IMR-90 (cell line): ENCODE results near the gene BRPF3. TPM values are rescaled to one million over a fixed set of nuclear protein-coding genes. Genes with fewer than 3 reads are reported as not detected.

Experiments used
- ATAC-seq: fragments of 200-7000 bp; cut with Tn5 transposase; 2 replicates; pipeline ENCODE4 v1.9.1; 2020; ENCODE audit warnings: low read depth, mild to moderate bottlenecking, moderate library complexity
- BruUV-seq: library from RNA; stranded (reverse); fragments of 400-500 nt; replicated peaks from 2 replicates; lab custom pipeline; 2021; lab: Mats Ljungman, UMichigan
- CTCF ChIA-PET: fragments of 300-600 bp; formaldehyde crosslinking; extraction: SDS; loops from one replicate; lab custom pipeline; 2021; ENCODE audit warnings: antibody characterized with exemption; lab: Yijun Ruan, JAX
- POLR2A ChIA-PET: fragments of 300-600 bp; sonication (Branson Sonifier 250); formaldehyde crosslinking; loops from one replicate; lab custom pipeline; 2022; ENCODE audit warnings: antibody characterized with exemption; ENCODE audit not compliant: unreplicated experiment; lab: Charles Lee
- DNase-seq: peaks from one replicate; pipeline ENCODE4 v3.0.0; 2013
- H2AFZ ChIP-seq: replicated peaks from 2 replicates; pipeline ENCODE3; 2013; ENCODE audit warnings: low read length, mild to moderate bottlenecking; ENCODE audit not compliant: poor library complexity
- H2AK5ac ChIP-seq: 2 replicates; pipeline ENCODE4 v1.6.1; 2013; ENCODE audit warnings: low read depth, low read length, inconsistent platforms
- H2AK9ac ChIP-seq: replicated peaks from 2 replicates; pipeline ENCODE3; 2013; ENCODE audit warnings: mild to moderate bottlenecking, low read depth, low read length, moderate library complexity; ENCODE audit not compliant: poor library complexity
- H2BK120ac ChIP-seq: 2 replicates; pipeline ENCODE4 v1.6.1; 2013; ENCODE audit warnings: low read depth, low read length, inconsistent platforms
- H2BK15ac ChIP-seq: 3 replicates; pipeline ENCODE4 v1.6.1; 2013; ENCODE audit warnings: low read depth, low read length, inconsistent platforms
- H2BK20ac ChIP-seq: 2 replicates; pipeline ENCODE4 v1.6.1; 2013; ENCODE audit warnings: low read depth, mild to moderate bottlenecking, inconsistent platforms, low read length, moderate library complexity
- H2BK5ac ChIP-seq: 2 replicates; pipeline ENCODE4 v1.6.1; 2013; ENCODE audit warnings: mild to moderate bottlenecking, low read depth, low read length, inconsistent platforms; ENCODE audit not compliant: poor library complexity, severe bottlenecking
- H3K14ac ChIP-seq: replicated peaks from 2 replicates; pipeline ENCODE4 v1.6.1; 2013; ENCODE audit warnings: low read depth, low read length, inconsistent platforms
- H3K18ac ChIP-seq: 2 replicates; pipeline ENCODE4 v1.6.1; 2013; ENCODE audit warnings: low read depth, low read length, control low read depth
- H3K23ac ChIP-seq: 2 replicates; pipeline ENCODE4 v1.6.1; 2013; ENCODE audit warnings: low read depth, low read length, inconsistent platforms
- H3K27ac ChIP-seq: 2 replicates; pipeline ENCODE4 v1.5.1; 2013; ENCODE audit warnings: mild to moderate bottlenecking, control low read depth, low read length; ENCODE audit not compliant: insufficient read depth
- H3K27me3 ChIP-seq: 2 replicates; pipeline ENCODE4 v1.6.1; 2013; ENCODE audit warnings: low read length; ENCODE audit not compliant: control insufficient read depth, insufficient read depth
- H3K36me3 ChIP-seq: 2 replicates; pipeline ENCODE4 v1.6.1; 2013; ENCODE audit warnings: low read length, mixed read lengths; ENCODE audit not compliant: control insufficient read depth, insufficient read depth
- H3K4ac ChIP-seq: 2 replicates; pipeline ENCODE4 v1.6.1; 2013; ENCODE audit warnings: low read depth, low read length, inconsistent platforms
- H3K4me1 ChIP-seq: 2 replicates; pipeline ENCODE4 v1.6.1; 2013; ENCODE audit warnings: low read length, mixed read lengths; ENCODE audit not compliant: control insufficient read depth, insufficient read depth
- H3K4me2 ChIP-seq: 2 replicates; pipeline ENCODE4 v1.6.1; 2013; ENCODE audit warnings: low read depth, mild to moderate bottlenecking, control low read depth, low read length, moderate library complexity
- H3K4me3 ChIP-seq: 2 replicates; pipeline ENCODE4 v1.5.1; 2013; ENCODE audit warnings: low read depth, mild to moderate bottlenecking, control low read depth, low read length, moderate library complexity; ENCODE audit not compliant: insufficient read depth
- H3K56ac ChIP-seq: 2 replicates; pipeline ENCODE4 v1.6.1; 2013; ENCODE audit warnings: low read length, inconsistent platforms; ENCODE audit not compliant: insufficient read depth; ENCODE audit errors: extremely low read depth
- H3K79me1 ChIP-seq, 2 experiments: 2 replicates each; pipeline ENCODE4 v1.6.1; 2013; ENCODE audit warnings: low read length in 2 of 2, inconsistent platforms in 1 of 2, low read depth in 1 of 2
- H3K9ac ChIP-seq: 2 replicates; pipeline ENCODE4 v1.6.1; 2013; ENCODE audit warnings: low read depth, low read length, control low read depth
- H3K9me1 ChIP-seq: 2 replicates; pipeline ENCODE4 v1.6.1; 2013; ENCODE audit warnings: low read length, inconsistent platforms; ENCODE audit not compliant: insufficient read depth
- H3K9me3 ChIP-seq: 2 replicates; pipeline ENCODE4 v1.6.1; 2013; ENCODE audit warnings: low read length; ENCODE audit not compliant: control insufficient read depth, insufficient read depth
- H4K20me1 ChIP-seq: 2 replicates; pipeline ENCODE4 v1.6.1; 2013; ENCODE audit warnings: low read length, inconsistent platforms; ENCODE audit not compliant: insufficient read depth
- H4K5ac ChIP-seq: 2 replicates; pipeline ENCODE4 v1.6.1; 2013; ENCODE audit warnings: mild to moderate bottlenecking, low read depth, low read length, control low read depth
- H4K8ac ChIP-seq, 2 experiments: 2 replicates each; pipeline ENCODE4 v1.6.1; 2013; ENCODE audit warnings: low read depth in 2 of 2, low read length in 2 of 2, control low read depth in 1 of 2, inconsistent platforms in 1 of 2
- H4K91ac ChIP-seq: 2 replicates; pipeline ENCODE4 v1.6.1; 2013; ENCODE audit warnings: low read depth, low read length, inconsistent platforms; ENCODE audit not compliant: insufficient read depth
- CEBPB ChIP-seq: IDR thresholded peaks from 2 replicates; pipeline ENCODE4 v1.6.1; 2012; ENCODE audit warnings: low read depth, low read length, improper control_type of control experiment
- MXI1 ChIP-seq: IDR thresholded peaks from 2 replicates; pipeline ENCODE4 v1.6.1; 2012; ENCODE audit warnings: low read depth, mild to moderate bottlenecking, low read length, moderate library complexity, borderline replicate concordance
- SMC3 ChIP-seq: fragments of 150-350 bp; IDR thresholded peaks from 2 replicates; pipeline ENCODE4 v1.6.1; 2016; ENCODE audit warnings: low read depth, mild to moderate bottlenecking, antibody characterized with exemption, low read length, moderate library complexity
- WGBS, 2 experiments: methylation state at CpG; one replicate each; pipeline versions ENCODE4 v1.1.5 to v1.1.7; 2013; ENCODE audit warnings: missing lambda C conversion rate in 2 of 2; ENCODE audit not compliant: insufficient read length in 1 of 2; ENCODE audit errors: extremely low coverage in 2 of 2; 5-methylcytosine and 5-hydroxymethylcytosine counted together
- dilution Hi-C: fragments of 300-500 bp; cut with HindIII; formaldehyde crosslinking; loops from one replicate; pipeline ENCODE4 v1.14.3; 2018; ENCODE audit warnings: low sequenced_read_pairs; ENCODE audit not compliant: unreplicated experiment
- in situ Hi-C: fragments of 300-500 bp; cut with MboI; formaldehyde crosslinking; loops from 3 replicates; pipeline ENCODE4 v1.14.3; 2019; ENCODE audit warnings: low sequenced_read_pairs, inconsistent platforms, mixed read lengths
- intact Hi-C: fragments of 100-400 bp; cut with micrococcal nuclease; formaldehyde crosslinking; loops from 2 replicates; pipeline ENCODE4 v1.10.0; 2022
- polyA plus RNA-seq, 3 experiments: library from polyadenylated mRNA; depleted of rRNA; stranded (reverse); fragments of >200 nt; gene quantifications; 2 replicates each; pipeline ENCODE4 v1.2.3, GENCODE V29; 2012; ENCODE audit warnings: low replicate concordance in 1 of 3
- total RNA-seq: library from RNA; depleted of rRNA; stranded (reverse); fragments of >200 nt; gene quantifications from 2 replicates; pipeline ENCODE4 v1.2.3, GENCODE V29; 2012

BRPF3 gene
- total and polyA plus RNA-seq, 2 of the 4 experiments (the other 2 are of a cell fraction), result 10.2 to 17.2 TPM

DNA sequence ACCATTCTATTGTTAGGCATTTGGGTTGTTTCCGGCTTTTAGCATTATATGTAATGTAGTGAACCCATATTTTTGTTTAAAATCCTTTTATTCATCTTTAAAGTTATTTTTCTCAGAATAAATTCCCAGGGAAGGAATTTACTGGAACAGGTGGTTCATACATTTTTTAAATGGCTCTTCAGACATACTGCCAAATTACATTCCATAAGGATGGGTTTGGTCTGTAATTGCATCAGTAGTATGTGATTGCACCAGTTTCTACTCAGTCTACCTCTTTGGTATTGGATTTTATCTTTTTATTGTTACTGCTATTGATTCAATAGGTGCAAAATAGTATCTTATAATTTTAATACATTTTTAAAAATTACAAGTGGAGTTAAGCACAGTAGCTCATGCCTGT is 27.2 kb downstream of the BRPF3 start:
- H3K4me1 ChIP-seq, result peaks cover 12% of the 10 kb centered on the region
- intact Hi-C loops (no loop called here), in situ Hi-C loops (no loop called here), dilution Hi-C loops (no loop called here)
- no peak overlapping the region for H2AFZ ChIP-seq
- CTCF ChIA-PET, result no interaction called here
- no peak overlapping the region for H3K27ac ChIP-seq
- no peak overlapping the region for H2BK120ac ChIP-seq
- peaks cover 6% of the 10 kb centered on the region for H3K9me1 ChIP-seq
- H3K23ac ChIP-seq, result no peak overlapping the region
- no peak overlapping the region for H2AK5ac ChIP-seq
- no peak overlapping the region for H2AK9ac ChIP-seq
- no peak overlapping the region for H2BK20ac ChIP-seq
- DNase-seq (peak; percentile 38), ATAC-seq (no peak)
- no peak overlapping the region for H3K18ac ChIP-seq
- H3K14ac ChIP-seq, result no peak overlapping the region
- H3K9me3 ChIP-seq, result no peaks in the 10 kb centered on the region
- no peak overlapping the region for H2BK15ac ChIP-seq
- no peak overlapping the region for H4K5ac ChIP-seq
- peaks cover 45% of the 10 kb centered on the region for H3K36me3 ChIP-seq
- peaks cover 11% of the 10 kb centered on the region; the same call in 1 of the 2 replicates for H4K20me1 ChIP-seq
- no peak overlapping the region for H2BK5ac ChIP-seq
- no TSS peak for BruUV-seq
- H3K4me2 ChIP-seq, result no peak overlapping the region
- no peak overlapping the region for H3K4ac ChIP-seq
- no peak overlapping the region for H4K91ac ChIP-seq
- no peak overlapping the region for H3K9ac ChIP-seq
- H3K79me1 ChIP-seq, result peaks cover 5 to 30% of the 10 kb centered on the region in 2 experiments
- whole genome bisulfite sequencing, 2 experiments, result no CpG with 5 or more reads among the region's 1 CpG
- no peak overlapping the region for H4K8ac ChIP-seq
- TF ChIP-seq SMC3 (no peak), CEBPB (peak; percentile 29; the same call in 1 of the 2 replicates), MXI1 (no peak)
- no peak overlapping the region for H3K4me3 ChIP-seq
- no peaks in the 10 kb centered on the region for H3K27me3 ChIP-seq
- POLR2A ChIA-PET, result no interaction called here
- no peak overlapping the region for H3K56ac ChIP-seq
